ENCODE measurements around the gene KDM5A.

Gene KDM5A

GRCh38 chr12:265096-265495 is 124.0 kb downstream of the KDM5A start:
- DNase-seq (ENCODE audit: extremely low read depth, low read depth) = no peak
- TF ChIP-seq CTCF (IDR thresholded peaks at IDR 0.05; ENCODE audit: low read depth, low read length) = no peak

GRCh38 chr12:264269-264668 is 124.9 kb downstream of the KDM5A start:
- no peak for TF ChIP-seq CTCF (IDR thresholded peaks at IDR 0.05; ENCODE audit: low read depth, low read length)
- DNase-seq (ENCODE audit: extremely low read depth, low read depth) = no peak

GRCh38 chr12:263574-263973 is 125.5 kb downstream of the KDM5A start:
- DNase-seq (ENCODE audit: extremely low read depth, low read depth) = no peak
- no peak for TF ChIP-seq CTCF (IDR thresholded peaks at IDR 0.05; ENCODE audit: low read depth, low read length)

- no peak for DNase-seq (ENCODE audit: extremely low read depth, low read depth)
- no peak for TF ChIP-seq CTCF (IDR thresholded peaks at IDR 0.05; ENCODE audit: low read depth, low read length)
These were observed 126.3 kb downstream of the KDM5A start, which contains the start of gene SLC6A13 for GRCh38 chr12:262817-263216. Gene SLC6A13 (minus strand): TSS chr12:262836. CDS start chr12:260052, 2,784 bp downstream.

- TF ChIP-seq CTCF (IDR thresholded peaks at IDR 0.05; ENCODE audit: low read depth, low read length) = no peak
- DNase-seq (ENCODE audit: extremely low read depth, low read depth) = no peak
These were observed 127.0 kb downstream of the KDM5A start for GRCh38 chr12:262113-262512.

GRCh38 chr12:257521-258321 is 131.4 kb downstream of the KDM5A start:
- no peak for TF ChIP-seq CTCF (IDR thresholded peaks at IDR 0.05; ENCODE audit: low read depth, low read length)
- no peak for DNase-seq (ENCODE audit: extremely low read depth, low read depth)

GRCh38 chr12:256958-257357 is 132.2 kb downstream of the KDM5A start:
- no peak for TF ChIP-seq CTCF (IDR thresholded peaks at IDR 0.05; ENCODE audit: low read depth, low read length)
- no peak for DNase-seq (ENCODE audit: extremely low read depth, low read depth)

Data from AG09319 (cell line).